OCI-LY7 (cell line): ENCODE measurements around the gene ZFAND2B. TPM values are rescaled to one million over a fixed set of nuclear protein-coding genes. Genes with fewer than 3 reads are reported as not detected.

Source experiments
- BruUV-seq: library from RNA; stranded (reverse); fragments of 400-500 nt; replicated peaks from 2 replicates; lab custom pipeline; 2021; lab: Mats Ljungman, UMichigan
- CTCF ChIA-PET: fragments of 300-600 bp; sonication (Branson Sonifier 250); formaldehyde crosslinking; loops from one replicate; lab custom pipeline; 2022; ENCODE audit warnings: antibody characterized with exemption; ENCODE audit not compliant: unreplicated experiment; lab: Charles Lee
- POLR2A ChIA-PET: fragments of 300-600 bp; sonication (Branson Sonifier 250); formaldehyde crosslinking; loops from one replicate; lab custom pipeline; 2022; ENCODE audit warnings: antibody characterized with exemption; lab: Charles Lee
- DNase-seq: peaks from one replicate; pipeline ENCODE4 v3.0.0-alpha.2; 2015; ENCODE audit warnings: low spot score
- H2AFZ ChIP-seq: fragments of 200-600 bp; sonication (generic), shearing (Covaris generic); 2 replicates; pipeline ENCODE4 v1.6.1; 2014; ENCODE audit warnings: mild to moderate bottlenecking, antibody characterized with exemption, low read length, moderate library complexity
- H3K27ac ChIP-seq: fragments of 200-600 bp; sonication (generic); 2 replicates; pipeline ENCODE4 v1.5.1; 2014; ENCODE audit warnings: mixed run types, low read depth, mild to moderate bottlenecking, moderate library complexity, low read length, inconsistent platforms; ENCODE audit not compliant: poor library complexity, severe bottlenecking
- H3K36me3 ChIP-seq: fragments of 200-600 bp; sonication (generic); 2 replicates; pipeline ENCODE4 v1.6.1; 2014; ENCODE audit warnings: mild to moderate bottlenecking, antibody characterized with exemption, low read length, moderate library complexity, mixed read lengths; ENCODE audit not compliant: insufficient read depth
- H3K4me1 ChIP-seq: fragments of 200-600 bp; sonication (generic); 2 replicates; pipeline ENCODE4 v1.5.1; 2014; ENCODE audit warnings: mild to moderate bottlenecking, low read length; ENCODE audit not compliant: insufficient read depth, poor library complexity, severe bottlenecking
- H3K4me2 ChIP-seq: fragments of 200-600 bp; sonication (generic); 2 replicates; pipeline ENCODE4 v1.6.1; 2014; ENCODE audit warnings: mild to moderate bottlenecking, low read length
- H3K4me3 ChIP-seq: fragments of 200-600 bp; sonication (generic); 2 replicates; pipeline ENCODE4 v1.5.1; 2014; ENCODE audit warnings: mild to moderate bottlenecking, low read depth, low read length; ENCODE audit not compliant: poor library complexity, severe bottlenecking
- H3K79me2 ChIP-seq: fragments of 200-600 bp; sonication (generic); 2 replicates; pipeline ENCODE4 v1.6.1; 2016; ENCODE audit warnings: low read depth, mild to moderate bottlenecking, low read length, moderate library complexity, mixed read lengths; ENCODE audit not compliant: insufficient read depth
- H3K9me2 ChIP-seq: fragments of 200-600 bp; sonication (generic); 2 replicates; pipeline ENCODE4 v1.6.1; 2016; ENCODE audit warnings: mild to moderate bottlenecking, low read length, mixed read lengths; ENCODE audit not compliant: insufficient read depth
- H3K9me3 ChIP-seq: fragments of 200-600 bp; sonication (generic); 2 replicates; pipeline ENCODE4 v1.6.1; 2014; ENCODE audit warnings: mild to moderate bottlenecking, mixed run types, low read length, mixed read lengths
- H4K20me1 ChIP-seq: fragments of 200-600 bp; sonication (generic); 2 replicates; pipeline ENCODE4 v1.6.1; 2014; ENCODE audit warnings: mild to moderate bottlenecking, antibody characterized with exemption, low read length, moderate library complexity, mixed read lengths; ENCODE audit not compliant: insufficient read depth
- CTCF ChIP-seq: fragments of 200-600 bp; sonication (generic); conservative IDR thresholded peaks from 2 replicates; pipeline ENCODE4 v1.5.1; 2014; ENCODE audit warnings: mild to moderate bottlenecking, antibody characterized with exemption, low read length, moderate library complexity, mixed read lengths
- EZH2phosphoT487 ChIP-seq: fragments of 200-600 bp; sonication (generic); IDR thresholded peaks from 2 replicates; pipeline ENCODE4 v1.6.1; 2018; ENCODE audit warnings: low read depth, borderline replicate concordance, mild to moderate bottlenecking, mixed run types, antibody characterized with exemption, low read length, moderate library complexity, mixed read lengths
- intact Hi-C: fragments of 100-400 bp; cut with micrococcal nuclease; formaldehyde crosslinking; loops from one replicate; pipeline ENCODE4 v1.10.0; 2022; ENCODE audit not compliant: unreplicated experiment
- total RNA-seq, 2 experiments: library from RNA; depleted of rRNA in 1 of 2; stranded (reverse); fragments of >200 nt in 1 of 2; shearing (Covaris generic) in 1 of 2; gene quantifications; 2 replicates each; pipeline ENCODE4 v1.2.3, GENCODE V29; 2014 to 2022

ZFAND2B gene
- total RNA-seq, 2 experiments from 2014 or later = 35.9 to 51.6 TPM

GRCh38 chr2:219228041-219228910, 21.7 kb downstream of the ZFAND2B start:
- Histone ChIP-seq H4K20me1 (no peaks in the 10 kb centered on the region), H3K36me3 (peaks cover 51% of the 10 kb centered on the region), H3K27ac (no peak overlapping the region), H3K79me2 (peaks cover 19% of the 10 kb centered on the region; the same call in 1 of the 2 replicates), H3K4me1 (peaks cover 16% of the 10 kb centered on the region), H3K9me2 (no peaks in the 10 kb centered on the region), H3K4me2 (peak overlapping the region; percentile 99), H3K4me3 (peak overlapping the region; percentile 87), H2AFZ (peak overlapping the region; percentile 32; the same call in 1 of the 2 replicates), H3K9me3 (no peaks in the 10 kb centered on the region)
- intact Hi-C loops = no loop called here
- BruUV-seq = no TSS peak
- no peak for TF ChIP-seq EZH2phosphoT487
- no peak for TF ChIP-seq CTCF
- CTCF ChIA-PET = interaction anchor here (0.6 kb wide), 1 partner anchor 373 kb away, joined by 3 read pairs; no protein-coding TSS in a partner anchor
- POLR2A ChIA-PET = interaction anchor here (0.8 to 6.0 kb wide), 5 partner anchors 20 to 67 kb away, joined by 3 to 28 read pairs (median 3); partner anchors contain the start of gene ZFAND2B
- DNase-seq = no peak

- H3K4me1 ChIP-seq = peaks cover 16% of the 10 kb centered on the region
- DNase-seq = no peak
- intact Hi-C loops = loop anchor here (1.0 kb wide), 6 partner anchors 20 to 159 kb away; partner anchors contain the start of genes DNAJB2, NHEJ1, RETREG2 and ZFAND2B
- H3K9me3 ChIP-seq = no peaks in the 10 kb centered on the region
- CTCF ChIA-PET = no interaction called here
- peak overlapping the region; percentile 76 for H3K27ac ChIP-seq
- H2AFZ ChIP-seq = peak overlapping the region; percentile 32; the same call in 1 of the 2 replicates
- no peaks in the 10 kb centered on the region for H4K20me1 ChIP-seq
- peaks cover 51% of the 10 kb centered on the region for H3K36me3 ChIP-seq
- peak overlapping the region; percentile 87 for H3K4me3 ChIP-seq
- no TSS peak for BruUV-seq
- H3K79me2 ChIP-seq = peaks cover 19% of the 10 kb centered on the region; the same call in 1 of the 2 replicates
- TF ChIP-seq EZH2phosphoT487 = no peak
- TF ChIP-seq CTCF = no peak
- no peaks in the 10 kb centered on the region for H3K9me2 ChIP-seq
- POLR2A ChIA-PET = interaction anchor here (0.5 to 6.0 kb wide), 9 partner anchors 13 to 166 kb away, joined by 3 to 28 read pairs (median 5); partner anchors contain the start of genes DNPEP, GLB1L, STK16 and TUBA4A
- H3K4me2 ChIP-seq = peak overlapping the region; percentile 99
Observed at GRCh38 chr2:219228911-219229304, 22.3 kb downstream of the ZFAND2B start.
